HG02678 (cell line): Measurements from ENCODE around the gene CCDC137.

Experiments used
- ATAC-seq: cut with Tn5 transposase; IDR thresholded peaks from one replicate; pipeline ENCODE4 v1.9.1; 2021; ENCODE audit warnings: mild to moderate bottlenecking, moderate library complexity; ENCODE audit not compliant: unreplicated experiment

The CCDC137 gene

GRCh38 chr17:81681672-81682071 lies 15.1 kb downstream of the CCDC137 start:
- no peak for ATAC-seq

- ATAC-seq: no peak
Observed at GRCh38 chr17:81682565-81683207, 16.1 kb downstream of the CCDC137 start.

GRCh38 chr17:81683208-81683583 lies 16.7 kb downstream of the CCDC137 start:
- ATAC-seq: no peak

- peak; percentile 93 for ATAC-seq
Observed at GRCh38 chr17:81683584-81684441, 17.3 kb downstream of the CCDC137 start, which contains the start of the genes ARL16 and HGS. ARL16 (minus strand) TSS chr17:81683797; CDS start chr17:81683753, 44 bp downstream. HGS (plus strand) TSS chr17:81684011; CDS start chr17:81684067, 56 bp downstream.

GRCh38 chr17:81684442-81684911 lies 17.9 kb downstream of the CCDC137 start:
- ATAC-seq: no peak

- no peak for ATAC-seq
Observed at GRCh38 chr17:81685108-81685507, 18.6 kb downstream of the CCDC137 start.

GRCh38 chr17:81686614-81687013 lies 20.1 kb downstream of the CCDC137 start:
- ATAC-seq: no peak

GRCh38 chr17:81687770-81688541 lies 21.4 kb downstream of the CCDC137 start:
- no peak for ATAC-seq

- ATAC-seq: no peak
Observed at GRCh38 chr17:81688616-81689015, 22.1 kb downstream of the CCDC137 start.

GRCh38 chr17:81690066-81690465 lies 23.5 kb downstream of the CCDC137 start:
- ATAC-seq: no peak

- ATAC-seq: no peak
Observed at GRCh38 chr17:81690549-81690948, 24.0 kb downstream of the CCDC137 start.

- no peak for ATAC-seq
Observed at GRCh38 chr17:81691196-81691595, 24.7 kb downstream of the CCDC137 start.

- ATAC-seq: no peak
Observed at GRCh38 chr17:81691608-81692007, 25.1 kb downstream of the CCDC137 start.

GRCh38 chr17:81693509-81694210 lies 27.1 kb downstream of the CCDC137 start:
- no peak for ATAC-seq

- ATAC-seq: no peak
Observed at GRCh38 chr17:81694810-81695209, 28.3 kb downstream of the CCDC137 start.

GRCh38 chr17:81695211-81695610 lies 28.7 kb downstream of the CCDC137 start:
- no peak for ATAC-seq

GRCh38 chr17:81695801-81696200 lies 29.3 kb downstream of the CCDC137 start:
- ATAC-seq: no peak

- ATAC-seq: no peak
Observed at GRCh38 chr17:81696218-81696941, 29.8 kb downstream of the CCDC137 start.

GRCh38 chr17:81697261-81698044 lies 30.9 kb downstream of the CCDC137 start:
- ATAC-seq: no peak
